ENCODE results near the gene TBC1D1.

DNA sequence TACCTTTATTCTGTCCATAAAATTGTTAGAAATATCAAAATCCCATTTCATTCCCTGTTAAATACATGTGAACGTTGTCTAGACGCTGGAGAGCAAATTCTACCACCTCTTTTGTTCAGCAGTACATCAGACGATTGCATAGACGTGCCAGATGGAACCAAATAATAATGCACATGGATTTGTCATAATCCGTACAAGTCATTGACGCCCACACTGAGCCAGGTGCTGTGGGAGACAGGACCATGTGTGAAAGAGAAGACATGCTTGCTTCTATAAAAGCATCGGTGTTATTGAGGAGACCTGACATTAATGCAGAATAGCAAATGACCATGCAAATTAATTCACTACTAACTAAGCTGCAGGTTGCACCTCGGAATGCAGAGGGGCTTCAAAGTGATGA lies 244.3 kb downstream of the TBC1D1 start:
- TF ChIP-seq, protein P1, sequence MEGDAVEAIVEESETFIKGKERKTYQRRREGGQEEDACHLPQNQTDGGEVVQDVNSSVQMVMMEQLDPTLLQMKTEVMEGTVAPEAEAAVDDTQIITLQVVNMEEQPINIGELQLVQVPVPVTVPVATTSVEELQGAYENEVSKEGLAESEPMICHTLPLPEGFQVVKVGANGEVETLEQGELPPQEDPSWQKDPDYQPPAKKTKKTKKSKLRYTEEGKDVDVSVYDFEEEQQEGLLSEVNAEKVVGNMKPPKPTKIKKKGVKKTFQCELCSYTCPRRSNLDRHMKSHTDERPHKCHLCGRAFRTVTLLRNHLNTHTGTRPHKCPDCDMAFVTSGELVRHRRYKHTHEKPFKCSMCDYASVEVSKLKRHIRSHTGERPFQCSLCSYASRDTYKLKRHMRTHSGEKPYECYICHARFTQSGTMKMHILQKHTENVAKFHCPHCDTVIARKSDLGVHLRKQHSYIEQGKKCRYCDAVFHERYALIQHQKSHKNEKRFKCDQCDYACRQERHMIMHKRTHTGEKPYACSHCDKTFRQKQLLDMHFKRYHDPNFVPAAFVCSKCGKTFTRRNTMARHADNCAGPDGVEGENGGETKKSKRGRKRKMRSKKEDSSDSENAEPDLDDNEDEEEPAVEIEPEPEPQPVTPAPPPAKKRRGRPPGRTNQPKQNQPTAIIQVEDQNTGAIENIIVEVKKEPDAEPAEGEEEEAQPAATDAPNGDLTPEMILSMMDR (IDR thresholded peaks at IDR 0.05; ENCODE audit: low read length): no peak
- no peak for TF ChIP-seq EZH2 (IDR thresholded peaks at IDR 0.05; ENCODE audit: borderline replicate concordance, low read length)
